Panc1 (cell line): ENCODE data around the gene VWA8. TPM values are rescaled to one million over a fixed set of nuclear protein-coding genes. Genes with fewer than 3 reads are reported as not detected.

ENCODE experiments used
- ATAC-seq: fragments of 200-7000 bp; cut with Tn5 transposase; 2 replicates; pipeline ENCODE4 v1.9.1; 2020; ENCODE audit warnings: mild to moderate bottlenecking, moderate library complexity
- BruUV-seq: library from RNA; stranded (reverse); fragments of 400-500 nt; replicated peaks from 2 replicates; lab custom pipeline; 2021; lab: Mats Ljungman, UMichigan
- CTCF ChIA-PET: fragments of 300-600 bp; sonication (Branson Sonifier 250); formaldehyde crosslinking; loops from one replicate; lab custom pipeline; 2022; ENCODE audit warnings: antibody characterized with exemption; lab: Charles Lee
- POLR2A ChIA-PET: fragments of 300-600 bp; sonication (Branson Sonifier 250); formaldehyde crosslinking; loops from one replicate; lab custom pipeline; 2022; ENCODE audit warnings: antibody characterized with exemption; lab: Charles Lee
- DNase-seq: peaks from one replicate; pipeline ENCODE4 v3.0.0-alpha.2; 2010; ENCODE audit warnings: low read depth, low spot score
- H3K27ac ChIP-seq: 2 replicates; pipeline ENCODE4 v1.5.1; 2011; ENCODE audit warnings: mild to moderate bottlenecking, low read length, inconsistent platforms
- H3K27me3 ChIP-seq: fragments of 200-500 bp; sonication (Bioruptor generic); 2 replicates; pipeline ENCODE4 v1.6.0; 2014; ENCODE audit warnings: low read length, inconsistent platforms; ENCODE audit not compliant: control insufficient read depth, insufficient read depth
- H3K36me3 ChIP-seq: fragments of 200-500 bp; sonication (Bioruptor generic); 2 replicates; pipeline ENCODE4 v1.5.1; 2014; ENCODE audit warnings: inconsistent platforms, mild to moderate bottlenecking, low read length, moderate library complexity; ENCODE audit not compliant: control insufficient read depth, insufficient read depth
- H3K4me1 ChIP-seq: 2 replicates; pipeline ENCODE4 v1.5.1; 2011; ENCODE audit warnings: inconsistent platforms, mild to moderate bottlenecking, low read length, moderate library complexity; ENCODE audit not compliant: control insufficient read depth, insufficient read depth
- H3K4me3 ChIP-seq, 2 experiments: 2 replicates each; pipeline ENCODE4 v1.5.1; 2011 to 2012; ENCODE audit warnings: low read depth in 2 of 2, low read length in 2 of 2, mild to moderate bottlenecking in 2 of 2, inconsistent platforms in 1 of 2, moderate library complexity in 1 of 2
- H3K9me3 ChIP-seq: fragments of 200-500 bp; sonication (Bioruptor generic); 2 replicates; pipeline ENCODE4 v1.5.1; 2014; ENCODE audit warnings: low read depth, mild to moderate bottlenecking, inconsistent platforms, low read length, moderate library complexity; ENCODE audit not compliant: control insufficient read depth, insufficient read depth
- TCF7L2 ChIP-seq: IDR thresholded peaks from 2 replicates; pipeline ENCODE4 v1.6.1; 2011; ENCODE audit warnings: mild to moderate bottlenecking, low read depth, low read length, inconsistent platforms
- in situ Hi-C: cut with HindIII; loops from 2 replicates; pipeline ENCODE4 v1.10.0; 2016; ENCODE audit warnings: low sequenced_read_pairs, low pct_unique_long_range_greater_than_20kb
- intact Hi-C: fragments of 100-400 bp; cut with micrococcal nuclease; formaldehyde crosslinking; loops from one replicate; pipeline ENCODE4 v1.10.0; 2022; ENCODE audit not compliant: unreplicated experiment
- total RNA-seq: library from RNA; stranded (reverse); gene quantifications from one replicate; pipeline ENCODE4 v1.2.1, GENCODE V29; 2021; ENCODE audit not compliant: unreplicated experiment
- TF ChIP-seq, protein P1 (sequence below): fragments of 450-650 bp; IDR thresholded peaks from 2 replicates; pipeline ENCODE4 v1.5.1; 2017; ENCODE audit warnings: mild to moderate bottlenecking
- TF ChIP-seq, protein P2 (sequence below), 2 experiments: IDR thresholded peaks; 2 replicates each; pipeline ENCODE4 v1.6.1; 2011 to 2012; ENCODE audit warnings: low read depth in 2 of 2, control low read depth in 1 of 2, low read length in 1 of 2, mild to moderate bottlenecking in 1 of 2, moderate library complexity in 1 of 2; ENCODE audit not compliant: insufficient read depth in 1 of 2

The VWA8 gene
- total RNA-seq, 1 experiment from 2014 or later = 11.2 TPM

DNA sequence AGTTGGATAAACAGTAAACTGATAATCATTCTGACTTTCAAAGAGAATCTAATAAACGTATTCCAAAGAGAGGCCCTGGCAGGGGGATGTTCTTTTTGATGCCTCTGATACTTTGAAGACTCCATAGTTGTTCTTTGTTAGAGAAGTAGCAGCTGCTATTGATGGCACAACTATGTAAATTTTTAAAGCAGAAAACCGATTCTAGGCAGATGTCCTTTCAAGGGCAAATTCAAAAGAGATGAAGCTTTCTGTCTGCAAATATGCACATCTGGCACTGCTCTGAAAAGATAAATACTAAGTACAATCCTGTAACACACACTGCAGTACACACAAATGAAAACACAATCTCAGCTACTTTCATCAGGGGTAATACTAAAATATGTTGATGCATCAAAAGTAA lies 250.1 kb downstream of the VWA8 start:
- Histone ChIP-seq H3K4me1 (no peaks in the 10 kb centered on the region), H3K27ac (no peak overlapping the region), H3K9me3 (no peaks in the 10 kb centered on the region), H3K4me3 (no peak overlapping the region), H3K27me3 (no peaks in the 10 kb centered on the region), H3K36me3 (no peaks in the 10 kb centered on the region)
- POLR2A ChIA-PET = no interaction called here
- TF ChIP-seq, protein P1, sequence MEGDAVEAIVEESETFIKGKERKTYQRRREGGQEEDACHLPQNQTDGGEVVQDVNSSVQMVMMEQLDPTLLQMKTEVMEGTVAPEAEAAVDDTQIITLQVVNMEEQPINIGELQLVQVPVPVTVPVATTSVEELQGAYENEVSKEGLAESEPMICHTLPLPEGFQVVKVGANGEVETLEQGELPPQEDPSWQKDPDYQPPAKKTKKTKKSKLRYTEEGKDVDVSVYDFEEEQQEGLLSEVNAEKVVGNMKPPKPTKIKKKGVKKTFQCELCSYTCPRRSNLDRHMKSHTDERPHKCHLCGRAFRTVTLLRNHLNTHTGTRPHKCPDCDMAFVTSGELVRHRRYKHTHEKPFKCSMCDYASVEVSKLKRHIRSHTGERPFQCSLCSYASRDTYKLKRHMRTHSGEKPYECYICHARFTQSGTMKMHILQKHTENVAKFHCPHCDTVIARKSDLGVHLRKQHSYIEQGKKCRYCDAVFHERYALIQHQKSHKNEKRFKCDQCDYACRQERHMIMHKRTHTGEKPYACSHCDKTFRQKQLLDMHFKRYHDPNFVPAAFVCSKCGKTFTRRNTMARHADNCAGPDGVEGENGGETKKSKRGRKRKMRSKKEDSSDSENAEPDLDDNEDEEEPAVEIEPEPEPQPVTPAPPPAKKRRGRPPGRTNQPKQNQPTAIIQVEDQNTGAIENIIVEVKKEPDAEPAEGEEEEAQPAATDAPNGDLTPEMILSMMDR = no peak
- TF ChIP-seq, protein P2, sequence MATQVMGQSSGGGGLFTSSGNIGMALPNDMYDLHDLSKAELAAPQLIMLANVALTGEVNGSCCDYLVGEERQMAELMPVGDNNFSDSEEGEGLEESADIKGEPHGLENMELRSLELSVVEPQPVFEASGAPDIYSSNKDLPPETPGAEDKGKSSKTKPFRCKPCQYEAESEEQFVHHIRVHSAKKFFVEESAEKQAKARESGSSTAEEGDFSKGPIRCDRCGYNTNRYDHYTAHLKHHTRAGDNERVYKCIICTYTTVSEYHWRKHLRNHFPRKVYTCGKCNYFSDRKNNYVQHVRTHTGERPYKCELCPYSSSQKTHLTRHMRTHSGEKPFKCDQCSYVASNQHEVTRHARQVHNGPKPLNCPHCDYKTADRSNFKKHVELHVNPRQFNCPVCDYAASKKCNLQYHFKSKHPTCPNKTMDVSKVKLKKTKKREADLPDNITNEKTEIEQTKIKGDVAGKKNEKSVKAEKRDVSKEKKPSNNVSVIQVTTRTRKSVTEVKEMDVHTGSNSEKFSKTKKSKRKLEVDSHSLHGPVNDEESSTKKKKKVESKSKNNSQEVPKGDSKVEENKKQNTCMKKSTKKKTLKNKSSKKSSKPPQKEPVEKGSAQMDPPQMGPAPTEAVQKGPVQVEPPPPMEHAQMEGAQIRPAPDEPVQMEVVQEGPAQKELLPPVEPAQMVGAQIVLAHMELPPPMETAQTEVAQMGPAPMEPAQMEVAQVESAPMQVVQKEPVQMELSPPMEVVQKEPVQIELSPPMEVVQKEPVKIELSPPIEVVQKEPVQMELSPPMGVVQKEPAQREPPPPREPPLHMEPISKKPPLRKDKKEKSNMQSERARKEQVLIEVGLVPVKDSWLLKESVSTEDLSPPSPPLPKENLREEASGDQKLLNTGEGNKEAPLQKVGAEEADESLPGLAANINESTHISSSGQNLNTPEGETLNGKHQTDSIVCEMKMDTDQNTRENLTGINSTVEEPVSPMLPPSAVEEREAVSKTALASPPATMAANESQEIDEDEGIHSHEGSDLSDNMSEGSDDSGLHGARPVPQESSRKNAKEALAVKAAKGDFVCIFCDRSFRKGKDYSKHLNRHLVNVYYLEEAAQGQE (IDR thresholded peaks at IDR 0.05; ENCODE audit: insufficient read depth in 1 of 2, low read depth in 2 of 2, low read length in 1 of 2) = no peak
- no peak for TF ChIP-seq TCF7L2
- DNase-seq (no peak), ATAC-seq (no peak)
- intact Hi-C loops = no loop called here
- no TSS peak for BruUV-seq
- CTCF ChIA-PET = no interaction called here
- in situ Hi-C loops = no loop called here

DNA sequence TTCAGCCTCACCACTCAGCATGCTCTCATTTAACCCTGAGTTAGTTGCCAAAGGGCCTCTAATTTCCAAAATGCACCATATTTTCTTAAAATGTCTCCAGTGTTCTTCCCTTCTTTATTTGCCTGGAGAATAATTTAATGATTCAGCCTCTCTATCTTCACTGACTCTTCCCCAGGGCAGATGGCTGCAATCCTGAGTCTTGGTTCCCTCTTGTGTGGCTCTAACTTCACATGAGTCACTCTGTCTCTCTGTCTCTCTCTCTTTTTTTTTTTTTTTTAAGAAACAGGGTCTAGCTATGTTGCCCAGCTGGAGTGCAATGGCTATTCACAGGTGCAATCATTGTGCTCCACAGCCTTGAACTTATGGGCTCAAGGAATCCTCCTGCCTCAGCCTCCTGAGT lies 251.4 kb downstream of the VWA8 start:
- Histone ChIP-seq H3K4me1 (no peaks in the 10 kb centered on the region), H3K36me3 (no peaks in the 10 kb centered on the region), H3K27me3 (no peaks in the 10 kb centered on the region), H3K27ac (no peak overlapping the region), H3K4me3 (no peak overlapping the region), H3K9me3 (no peaks in the 10 kb centered on the region)
- ChIA-PET CTCF (no interaction called here), POLR2A (no interaction called here)
- in situ Hi-C loops (no loop called here), intact Hi-C loops (no loop called here)
- BruUV-seq = no TSS peak
- ATAC-seq = no peak
- no peak for DNase-seq
- TF ChIP-seq TCF7L2 = no peak
- TF ChIP-seq, protein P2 (IDR thresholded peaks at IDR 0.05; ENCODE audit: insufficient read depth in 1 of 2, low read depth in 2 of 2, low read length in 1 of 2) = no peak
